Left ventricle myocardium inferior (tissue), 1 donor: ENCODE measurements around the gene C10orf67. TPM values are rescaled to one million over a fixed set of nuclear protein-coding genes. Genes with fewer than 3 reads are reported as not detected.
A peak's percentile ranks its signal among the peaks of the same experiment; 100 is the strongest.
"Not testable (repeated sequence)": the region's sequence is repeated elsewhere in the genome, so short reads cannot be mapped to it uniquely, and the experiment has no call there.

Experiments
- DNase-seq: peaks from one replicate; pipeline ENCODE4 v3.0.0-alpha.2; 2020
- H3K27ac ChIP-seq: fragments of 200-600 bp; replicated peaks from 2 replicates; pipeline ENCODE4 v1.8.0; 2021
- H3K27me3 ChIP-seq: fragments of 200-600 bp; 2 replicates; pipeline ENCODE4 v1.8.0; 2021; ENCODE audit warnings: low read depth
- H3K36me3 ChIP-seq: fragments of 200-600 bp; 2 replicates; pipeline ENCODE4 v1.8.0; 2021
- H3K4me1 ChIP-seq: fragments of 200-600 bp; 2 replicates; pipeline ENCODE4 v1.8.0; 2021
- H3K4me3 ChIP-seq: fragments of 200-600 bp; 2 replicates; pipeline ENCODE4 v1.8.0; 2021; ENCODE audit warnings: mild to moderate bottlenecking, moderate library complexity
- H3K9me3 ChIP-seq: fragments of 200-600 bp; replicated peaks from 2 replicates; pipeline ENCODE4 v1.8.0; 2021
- CTCF ChIP-seq: fragments of 200-600 bp; IDR thresholded peaks from 2 replicates; pipeline ENCODE4 v1.8.0; 2021; ENCODE audit warnings: antibody characterized with exemption, mild to moderate bottlenecking, borderline replicate concordance
- intact Hi-C: fragments of 100-400 bp; cut with micrococcal nuclease; formaldehyde crosslinking; loops from one replicate; pipeline ENCODE4 v1.11.0; 2022
- total RNA-seq: library from RNA; stranded (reverse); fragmentation: NEBNext Ultra II Directional; extraction: Animal tissue kit (Norgen Biotek cat#: 25700); gene quantifications from one replicate; pipeline ENCODE4 v1.2.1, GENCODE V29; 2021
- donor health status: DM: no; HTN: yes; CAD: no; lungs with severe emphysema.

C10orf67 gene
- total RNA-seq, 1 donor from 2014 or later = 0.36 TPM

- no peak for TF ChIP-seq CTCF
- intact Hi-C loops = no loop called here
- no peak for DNase-seq
- Histone ChIP-seq H3K27me3 (no peaks in the 10 kb centered on the region), H3K27ac (peak overlapping the region; percentile 40), H3K4me3 (no peak overlapping the region), H3K9me3 (no peaks in the 10 kb centered on the region), H3K4me1 (no peaks in the 10 kb centered on the region), H3K36me3 (no peaks in the 10 kb centered on the region)
Observed at GRCh38 chr10:23359692-23360380, 15.2 kb upstream of the C10orf67 start.

- intact Hi-C loops = no loop called here
- Histone ChIP-seq H3K36me3 (no peaks in the 10 kb centered on the region), H3K9me3 (no peaks in the 10 kb centered on the region), H3K27me3 (no peaks in the 10 kb centered on the region), H3K4me1 (no peaks in the 10 kb centered on the region), H3K27ac (no peak overlapping the region), H3K4me3 (no peak overlapping the region)
- no peak for DNase-seq
- peak; percentile 17 for TF ChIP-seq CTCF
Observed at GRCh38 chr10:23358357-23358756, 13.8 kb upstream of the C10orf67 start.

- Histone ChIP-seq H3K9me3 (no peaks in the 10 kb centered on the region), H3K27ac (no peak overlapping the region), H3K36me3 (no peaks in the 10 kb centered on the region), H3K4me1 (no peaks in the 10 kb centered on the region), H3K27me3 (no peaks in the 10 kb centered on the region), H3K4me3 (no peak overlapping the region)
- no peak for DNase-seq
- TF ChIP-seq CTCF = no peak
- intact Hi-C loops = no loop called here
Observed at GRCh38 chr10:23354630-23355279, 10.2 kb upstream of the C10orf67 start.

- Histone ChIP-seq H3K4me3 (no peak overlapping the region), H3K9me3 (no peaks in the 10 kb centered on the region), H3K27me3 (no peaks in the 10 kb centered on the region), H3K4me1 (peaks cover 14% of the 10 kb centered on the region), H3K36me3 (no peaks in the 10 kb centered on the region), H3K27ac (no peak overlapping the region)
- no peak for DNase-seq
- TF ChIP-seq CTCF = no peak
- intact Hi-C loops = no loop called here
Observed at GRCh38 chr10:23351926-23352519, 7.4 kb upstream of the C10orf67 start.

GRCh38 chr10:23350706-23351105, 6.1 kb upstream of the C10orf67 start:
- intact Hi-C loops, H3K9me3 ChIP-seq: not testable (repeated sequence)
- H3K4me1 ChIP-seq = peaks cover 25% of the 10 kb centered on the region

GRCh38 chr10:23345861-23346260, 1.3 kb upstream of the C10orf67 start:
- Histone ChIP-seq H3K36me3 (no peaks in the 10 kb centered on the region), H3K4me3 (no peak overlapping the region), H3K4me1 (peaks cover 63% of the 10 kb centered on the region), H3K27me3 (no peaks in the 10 kb centered on the region), H3K27ac (peak overlapping the region; percentile 88), H3K9me3 (no peaks in the 10 kb centered on the region)
- intact Hi-C loops = no loop called here
- DNase-seq = no peak
- no peak for TF ChIP-seq CTCF

More at GRCh38 chr10:23350706-23351105, 6.1 kb upstream of the C10orf67 start:
- H3K27me3 ChIP-seq, DNase-seq, H3K4me3 ChIP-seq, H3K36me3 ChIP-seq, H3K27ac ChIP-seq: not testable (repeated sequence)
